GM18517 (cell line): ENCODE measurements around the gene KLHL34.

Experiments
- ATAC-seq: cut with Tn5 transposase; IDR thresholded peaks from one replicate; pipeline ENCODE4 v1.9.1; 2021; ENCODE audit warnings: mild to moderate bottlenecking, moderate library complexity; ENCODE audit not compliant: unreplicated experiment

Gene KLHL34

GRCh38 chrX:21658152-21658737, at the start of gene KLHL34:
TSS of gene KLHL34 (minus strand) at chrX:21658330. CDS start at chrX:21657788, 542 bp downstream.
- no peak for ATAC-seq

GRCh38 chrX:21705225-21705624, 47.1 kb upstream of the KLHL34 start:
- no peak for ATAC-seq

GRCh38 chrX:21702725-21703124, 44.6 kb upstream of the KLHL34 start:
- no peak for ATAC-seq

- no peak for ATAC-seq
These were observed 42.8 kb upstream of the KLHL34 start for GRCh38 chrX:21700967-21701366.

GRCh38 chrX:21700275-21700674, 42.1 kb upstream of the KLHL34 start:
- ATAC-seq, result no peak

- no peak for ATAC-seq
These were observed 41.0 kb upstream of the KLHL34 start for GRCh38 chrX:21699136-21699535.

- no peak for ATAC-seq
These were observed 40.1 kb upstream of the KLHL34 start for GRCh38 chrX:21698272-21698671.

GRCh38 chrX:21691512-21692018, 33.4 kb upstream of the KLHL34 start:
- ATAC-seq, result no peak

GRCh38 chrX:21683941-21684340, 25.8 kb upstream of the KLHL34 start:
- ATAC-seq, result no peak

- ATAC-seq, result no peak
These were observed 20.0 kb upstream of the KLHL34 start for GRCh38 chrX:21678048-21678612.

GRCh38 chrX:21675931-21676330, 17.8 kb upstream of the KLHL34 start:
- ATAC-seq, result no peak

GRCh38 chrX:21674430-21675186, 16.5 kb upstream of the KLHL34 start:
- no peak for ATAC-seq

GRCh38 chrX:21666679-21667078, 8.5 kb upstream of the KLHL34 start:
- ATAC-seq, result no peak

GRCh38 chrX:21666252-21666651, 8.1 kb upstream of the KLHL34 start:
- ATAC-seq, result no peak

- ATAC-seq, result no peak
These were observed 4.6 kb upstream of the KLHL34 start for GRCh38 chrX:21662761-21663160.

- no peak for ATAC-seq
These were observed 3.2 kb upstream of the KLHL34 start for GRCh38 chrX:21661316-21661715.

GRCh38 chrX:21660156-21660555, 2.0 kb upstream of the KLHL34 start:
- no peak for ATAC-seq

GRCh38 chrX:21659320-21659719, 1.2 kb upstream of the KLHL34 start:
- no peak for ATAC-seq

- no peak for ATAC-seq
These were observed 616 bp upstream of the KLHL34 start for GRCh38 chrX:21658746-21659145.

GRCh38 chrX:21657318-21658151, 595 bp downstream of the KLHL34 start:
- no peak for ATAC-seq
